Measurements from ENCODE around the gene YY1.

- TF ChIP-seq EP300 (IDR thresholded peaks at IDR 0.05) = no peak
- TF ChIP-seq CTCF (IDR thresholded peaks at IDR 0.05) = no peak
- no peak for TF ChIP-seq POLR2AphosphoS5 (IDR thresholded peaks at IDR 0.05)
Measured at GRCh38 chr14:100306998-100307765, 68.2 kb downstream of the YY1 start.
